Measurements from ENCODE around the gene OSBPL2.

DNA sequence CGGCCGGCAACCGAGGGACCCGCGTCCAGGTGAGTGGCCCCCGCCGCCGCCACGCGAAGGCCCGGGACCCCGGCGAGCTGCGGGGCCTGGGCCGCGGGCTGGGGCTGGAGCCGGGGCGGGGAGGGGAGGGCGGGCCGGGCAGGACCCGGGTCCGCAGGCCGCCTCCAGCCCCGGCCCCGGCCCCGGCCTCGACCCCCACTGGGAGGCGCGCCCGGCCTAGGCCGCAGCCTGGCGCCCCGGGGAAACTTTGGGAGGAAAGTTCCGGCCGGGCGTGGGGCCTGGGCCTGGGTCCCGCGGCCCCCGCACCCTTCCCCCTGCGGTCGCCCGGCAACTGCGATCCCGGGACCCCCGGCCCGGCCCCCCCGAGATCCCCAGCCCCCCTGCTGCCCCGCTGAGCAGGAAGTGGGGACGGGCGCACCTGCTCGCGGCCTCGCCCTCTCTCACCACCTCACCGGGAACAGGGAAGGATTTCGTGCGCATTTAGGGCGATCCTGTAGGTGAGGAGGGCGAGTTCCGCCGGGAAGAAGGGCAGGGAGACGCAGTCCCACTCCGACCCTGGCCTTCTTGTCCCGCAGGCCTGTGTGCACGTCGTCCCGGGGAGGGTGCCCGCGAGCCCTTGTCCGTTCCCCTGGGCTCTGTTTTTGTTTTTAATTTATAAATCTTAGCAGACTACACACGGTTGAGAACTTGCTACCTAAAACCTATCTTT is 402 bp downstream of the OSBPL2 start:
- no peak for TF ChIP-seq EP300 (IDR thresholded peaks at IDR 0.05; ENCODE audit: borderline replicate concordance)
- TF ChIP-seq, protein P1, sequence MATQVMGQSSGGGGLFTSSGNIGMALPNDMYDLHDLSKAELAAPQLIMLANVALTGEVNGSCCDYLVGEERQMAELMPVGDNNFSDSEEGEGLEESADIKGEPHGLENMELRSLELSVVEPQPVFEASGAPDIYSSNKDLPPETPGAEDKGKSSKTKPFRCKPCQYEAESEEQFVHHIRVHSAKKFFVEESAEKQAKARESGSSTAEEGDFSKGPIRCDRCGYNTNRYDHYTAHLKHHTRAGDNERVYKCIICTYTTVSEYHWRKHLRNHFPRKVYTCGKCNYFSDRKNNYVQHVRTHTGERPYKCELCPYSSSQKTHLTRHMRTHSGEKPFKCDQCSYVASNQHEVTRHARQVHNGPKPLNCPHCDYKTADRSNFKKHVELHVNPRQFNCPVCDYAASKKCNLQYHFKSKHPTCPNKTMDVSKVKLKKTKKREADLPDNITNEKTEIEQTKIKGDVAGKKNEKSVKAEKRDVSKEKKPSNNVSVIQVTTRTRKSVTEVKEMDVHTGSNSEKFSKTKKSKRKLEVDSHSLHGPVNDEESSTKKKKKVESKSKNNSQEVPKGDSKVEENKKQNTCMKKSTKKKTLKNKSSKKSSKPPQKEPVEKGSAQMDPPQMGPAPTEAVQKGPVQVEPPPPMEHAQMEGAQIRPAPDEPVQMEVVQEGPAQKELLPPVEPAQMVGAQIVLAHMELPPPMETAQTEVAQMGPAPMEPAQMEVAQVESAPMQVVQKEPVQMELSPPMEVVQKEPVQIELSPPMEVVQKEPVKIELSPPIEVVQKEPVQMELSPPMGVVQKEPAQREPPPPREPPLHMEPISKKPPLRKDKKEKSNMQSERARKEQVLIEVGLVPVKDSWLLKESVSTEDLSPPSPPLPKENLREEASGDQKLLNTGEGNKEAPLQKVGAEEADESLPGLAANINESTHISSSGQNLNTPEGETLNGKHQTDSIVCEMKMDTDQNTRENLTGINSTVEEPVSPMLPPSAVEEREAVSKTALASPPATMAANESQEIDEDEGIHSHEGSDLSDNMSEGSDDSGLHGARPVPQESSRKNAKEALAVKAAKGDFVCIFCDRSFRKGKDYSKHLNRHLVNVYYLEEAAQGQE (IDR thresholded peaks at IDR 0.05; ENCODE audit: low read depth), result no peak

All from Ishikawa (cell line).